HG03469 (cell line): ENCODE measurements around the gene NADK.

Source experiments
- ATAC-seq: cut with Tn5 transposase; IDR thresholded peaks from one replicate; pipeline ENCODE4 v1.9.1; 2021; ENCODE audit warnings: mild to moderate bottlenecking, moderate library complexity, moderate number of reproducible peaks; ENCODE audit not compliant: unreplicated experiment

NADK gene

DNA sequence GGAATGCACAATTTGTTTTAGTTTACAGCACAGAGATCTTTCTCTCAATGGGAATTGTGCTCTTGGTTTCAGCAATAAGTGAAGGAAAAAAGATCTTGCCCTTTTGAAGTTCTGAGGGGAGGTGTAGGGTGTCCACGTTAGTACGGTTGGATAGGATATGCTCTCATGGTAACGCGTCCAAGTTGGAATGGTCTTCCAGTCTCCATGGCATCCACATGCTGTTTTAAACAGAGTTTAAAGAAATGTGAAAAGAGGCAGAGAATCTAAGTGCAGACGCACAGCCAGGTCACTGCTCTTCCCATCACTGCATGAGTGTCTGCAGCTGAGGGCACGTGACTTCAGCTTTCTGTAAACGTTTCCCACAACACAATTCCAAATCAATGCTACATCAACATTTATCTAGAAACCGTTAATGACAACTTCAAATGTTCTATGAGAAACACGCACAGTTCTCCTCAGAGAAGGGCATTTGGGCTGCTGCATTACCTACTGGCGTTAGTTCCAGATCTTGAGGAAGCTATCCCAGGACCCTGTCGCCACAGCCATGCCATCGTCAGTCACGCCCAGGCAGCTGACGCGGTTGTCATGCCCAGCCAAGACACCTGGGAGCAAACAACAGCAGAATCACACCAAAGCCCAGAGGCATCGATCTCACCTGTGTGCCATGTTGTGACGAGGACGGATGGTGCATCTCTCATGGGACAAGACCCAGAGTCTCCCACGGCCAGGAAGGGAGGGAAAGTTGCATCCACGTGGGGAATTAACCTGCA is 8.8 kb upstream of the NADK start:
- ATAC-seq, result no peak

DNA sequence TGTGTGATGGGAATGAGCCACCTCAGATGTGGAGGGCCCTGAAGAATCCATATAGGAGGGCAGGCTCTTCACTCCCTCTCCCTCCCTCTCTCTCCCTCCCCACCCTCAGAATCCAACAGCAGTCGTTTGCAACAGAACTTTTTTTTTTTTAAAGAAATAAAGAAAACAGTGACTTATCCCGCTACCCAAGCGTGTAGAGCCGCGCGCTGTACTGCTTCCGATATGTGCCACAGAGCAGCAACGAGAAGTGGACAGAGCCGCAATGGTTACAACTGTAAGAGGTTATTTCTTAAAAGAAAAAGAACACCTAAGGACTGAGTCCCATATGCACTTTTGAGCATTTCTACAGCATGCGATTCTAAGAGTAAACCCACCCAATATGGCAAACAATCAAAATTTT is 7.4 kb upstream of the NADK start:
- ATAC-seq, result no peak

DNA sequence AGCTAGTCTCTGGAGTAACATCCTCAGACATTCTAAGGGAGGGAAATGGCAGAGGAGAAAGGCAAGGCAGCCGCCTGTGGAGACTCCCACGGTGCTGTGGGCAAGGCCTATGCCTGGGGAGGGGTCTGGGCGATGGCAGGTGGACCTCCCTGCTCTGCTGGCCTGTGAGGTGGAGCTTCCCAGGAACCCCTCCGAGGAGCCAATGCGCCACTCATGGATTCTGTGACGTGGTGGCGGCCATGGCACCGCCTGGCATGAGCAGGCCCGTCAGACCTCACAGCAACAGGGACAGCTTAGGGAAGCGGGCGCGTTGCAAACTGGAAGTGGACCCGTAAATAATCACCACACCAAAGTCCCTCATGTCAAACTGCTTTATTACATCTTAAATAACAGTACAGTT is 6.7 kb upstream of the NADK start:
- no peak for ATAC-seq

DNA sequence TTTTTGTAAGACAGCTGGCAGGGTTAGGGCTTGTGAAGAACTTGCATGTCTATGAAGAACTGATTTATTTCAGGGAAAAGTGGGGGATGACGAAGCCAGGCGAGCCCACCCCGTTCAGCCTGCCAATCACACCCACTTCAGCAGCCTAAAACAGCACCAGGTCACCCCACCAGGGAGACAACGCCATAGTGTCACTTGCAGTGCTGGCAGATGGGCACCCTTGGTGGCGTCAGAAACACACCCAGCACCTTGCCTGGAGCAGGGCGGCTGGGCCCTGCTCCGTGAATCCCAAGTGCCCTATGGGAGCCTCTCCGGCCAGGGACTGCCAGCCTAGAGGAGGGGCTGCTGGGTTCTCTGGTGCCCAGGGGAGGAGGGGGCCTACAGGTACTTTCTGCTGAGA is 5.0 kb upstream of the NADK start:
- no peak for ATAC-seq

DNA sequence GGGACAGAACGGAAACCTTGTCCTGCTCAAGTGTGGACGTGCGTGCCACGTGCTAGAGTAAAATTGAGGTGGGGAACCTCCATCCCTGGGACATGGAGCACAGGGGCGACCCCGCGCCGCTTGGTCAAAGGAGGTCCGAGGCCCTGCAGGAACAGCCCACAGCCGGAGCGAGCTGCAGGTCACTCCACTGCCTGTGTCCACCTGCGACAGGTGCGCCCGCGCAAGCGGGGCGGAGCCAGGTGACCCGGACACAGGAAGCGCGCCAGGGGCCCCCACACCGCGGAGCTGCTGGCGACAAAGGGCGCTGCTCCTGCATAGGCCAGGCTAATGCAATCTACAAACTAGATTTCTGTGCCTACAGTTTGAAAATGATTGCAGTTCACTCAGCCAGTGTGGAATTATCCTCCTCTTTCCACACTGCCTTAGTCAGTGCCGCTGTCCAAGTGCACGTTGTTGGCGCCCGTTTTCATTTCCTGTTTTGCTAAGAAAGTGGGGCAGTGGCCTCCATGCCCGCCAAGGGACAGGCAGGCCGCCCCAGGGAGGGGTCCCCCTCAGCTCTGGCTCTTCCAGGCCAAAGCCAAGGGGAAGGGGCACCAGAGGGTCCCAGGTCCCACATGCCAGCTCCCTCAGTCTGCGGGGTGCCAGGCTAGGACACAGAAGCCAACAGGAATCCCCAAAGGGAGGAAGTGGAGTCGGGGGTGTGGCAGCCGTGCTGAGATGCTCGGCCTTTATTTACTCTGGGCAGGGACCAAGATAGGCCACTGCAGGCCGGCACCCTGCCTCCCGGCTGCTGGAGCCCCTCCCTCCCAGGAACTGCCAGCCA is 4.3 kb upstream of the NADK start:
- ATAC-seq, result no peak

DNA sequence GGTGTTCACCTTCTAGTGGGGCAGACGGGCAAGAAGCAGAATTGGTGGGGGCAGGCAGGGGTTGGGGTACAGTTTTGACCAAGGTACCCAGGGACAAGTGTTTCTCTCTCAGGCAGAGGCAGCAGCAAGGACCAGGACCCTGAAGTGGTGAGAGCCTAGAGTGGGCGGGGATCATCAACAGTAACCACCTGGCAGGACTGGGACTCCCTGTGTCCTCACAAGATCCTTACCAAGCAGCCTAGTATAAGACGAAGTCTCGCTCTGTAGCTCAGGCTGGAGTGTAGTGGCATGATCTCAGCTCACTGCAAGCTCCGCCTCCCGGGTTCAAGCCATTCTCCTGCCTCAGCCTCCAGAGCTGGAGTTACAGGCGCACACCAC is 3.2 kb upstream of the NADK start:
- ATAC-seq, result no peak

DNA sequence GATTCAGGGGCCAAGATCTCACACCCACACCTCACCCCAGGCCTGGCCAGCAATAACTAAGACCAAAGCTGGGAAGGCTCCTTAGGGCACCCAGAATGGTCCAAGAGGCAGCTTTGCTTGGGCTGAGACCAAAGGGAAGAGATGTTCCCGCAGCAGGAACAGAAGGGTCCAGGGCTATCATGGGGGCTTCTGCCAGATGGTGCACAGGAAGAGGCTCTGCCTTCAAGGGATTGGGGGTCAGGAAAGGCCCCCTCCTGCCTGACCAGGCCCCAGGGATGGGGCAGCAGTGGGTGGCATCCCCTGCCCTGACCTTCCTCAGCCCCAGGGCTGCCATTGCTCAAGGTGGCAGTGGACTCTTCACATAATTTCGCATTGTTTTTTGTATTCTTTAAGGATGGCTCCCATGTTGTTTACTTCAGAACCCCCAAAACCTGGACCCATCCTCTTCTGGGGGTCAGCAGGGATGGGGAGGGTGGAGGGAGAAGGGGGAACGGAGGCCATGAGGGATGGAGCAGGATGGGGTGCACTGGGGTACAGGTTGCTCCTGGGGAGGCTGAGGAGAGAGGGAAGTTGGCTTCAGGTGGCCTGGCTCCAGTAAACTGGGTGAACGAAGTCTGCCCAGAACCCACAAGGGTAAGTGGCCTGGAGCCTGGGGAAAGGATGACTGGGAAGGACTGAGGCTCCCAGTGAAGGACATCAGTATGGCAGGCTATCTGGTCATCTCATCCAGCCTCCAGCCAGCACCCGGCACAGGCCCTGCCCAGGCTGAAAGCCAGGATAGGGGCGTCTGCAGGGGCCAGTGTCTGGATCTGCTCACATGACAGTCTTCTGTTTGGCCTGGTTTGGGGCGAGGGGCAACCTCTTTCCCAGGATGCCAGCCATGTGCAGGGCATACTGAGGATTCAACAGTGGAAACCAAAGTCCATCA is 2.6 kb upstream of the NADK start:
- ATAC-seq, result no peak

DNA sequence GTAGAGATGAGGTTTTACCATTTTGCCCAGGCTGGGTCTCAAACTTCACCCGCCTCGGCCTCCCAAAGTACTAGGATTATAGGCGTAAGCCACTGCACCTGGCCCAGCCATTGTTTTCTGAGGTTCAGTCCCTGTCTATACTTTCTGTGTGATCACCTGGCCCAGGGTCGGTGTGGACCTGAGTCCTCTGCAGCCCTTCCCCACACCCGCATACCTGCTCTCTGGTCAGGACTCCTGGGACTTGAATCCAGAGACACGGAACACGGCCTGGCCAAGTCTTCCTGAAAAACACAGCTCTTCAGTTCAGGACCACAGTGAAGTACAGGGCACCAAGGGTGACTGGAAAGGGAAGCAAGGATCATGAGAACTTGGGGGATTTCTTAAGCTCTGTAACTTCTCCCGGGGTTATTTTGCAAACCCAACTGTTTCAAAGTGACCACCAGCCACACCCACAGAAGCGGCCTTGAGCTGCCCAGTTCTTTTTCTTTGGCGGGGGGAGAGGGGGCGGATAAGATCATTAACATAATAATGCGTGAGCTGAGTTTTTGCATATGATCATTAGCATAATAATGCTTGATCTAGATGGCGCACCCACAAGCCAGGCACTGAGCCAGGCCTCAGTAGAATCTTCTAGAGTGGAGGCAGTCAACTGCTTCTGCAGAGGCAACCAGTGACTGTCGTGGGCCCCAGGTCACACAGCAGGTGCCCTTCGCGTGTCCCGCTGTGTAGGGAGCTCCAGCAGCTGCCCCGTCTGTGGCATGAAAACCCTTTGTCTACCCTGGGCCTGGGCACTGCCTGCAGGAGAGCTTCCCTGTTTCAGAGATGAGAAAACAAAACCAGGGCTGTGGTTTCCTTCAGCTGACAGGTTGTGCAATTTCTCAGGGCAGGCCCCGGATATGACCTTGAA is 1.7 kb upstream of the NADK start:
- ATAC-seq, result no peak

DNA sequence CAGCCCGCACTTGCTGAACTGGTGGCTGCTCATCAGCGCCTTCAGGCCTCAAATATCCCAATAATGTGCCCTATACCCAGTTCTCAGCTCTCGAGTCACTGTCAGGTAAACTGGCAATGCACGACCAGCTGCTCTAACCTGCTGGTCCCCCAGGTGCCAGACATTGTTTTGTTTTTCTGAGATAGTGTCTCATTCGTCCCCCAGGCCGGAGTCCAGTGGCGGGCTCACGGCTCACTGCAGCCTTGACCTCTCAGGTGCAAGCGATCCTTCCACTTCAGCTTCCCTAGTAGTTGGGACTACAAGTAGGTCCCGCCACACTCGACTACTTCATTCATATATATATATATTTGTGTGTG is 1.0 kb upstream of the NADK start:
- no peak for ATAC-seq

DNA sequence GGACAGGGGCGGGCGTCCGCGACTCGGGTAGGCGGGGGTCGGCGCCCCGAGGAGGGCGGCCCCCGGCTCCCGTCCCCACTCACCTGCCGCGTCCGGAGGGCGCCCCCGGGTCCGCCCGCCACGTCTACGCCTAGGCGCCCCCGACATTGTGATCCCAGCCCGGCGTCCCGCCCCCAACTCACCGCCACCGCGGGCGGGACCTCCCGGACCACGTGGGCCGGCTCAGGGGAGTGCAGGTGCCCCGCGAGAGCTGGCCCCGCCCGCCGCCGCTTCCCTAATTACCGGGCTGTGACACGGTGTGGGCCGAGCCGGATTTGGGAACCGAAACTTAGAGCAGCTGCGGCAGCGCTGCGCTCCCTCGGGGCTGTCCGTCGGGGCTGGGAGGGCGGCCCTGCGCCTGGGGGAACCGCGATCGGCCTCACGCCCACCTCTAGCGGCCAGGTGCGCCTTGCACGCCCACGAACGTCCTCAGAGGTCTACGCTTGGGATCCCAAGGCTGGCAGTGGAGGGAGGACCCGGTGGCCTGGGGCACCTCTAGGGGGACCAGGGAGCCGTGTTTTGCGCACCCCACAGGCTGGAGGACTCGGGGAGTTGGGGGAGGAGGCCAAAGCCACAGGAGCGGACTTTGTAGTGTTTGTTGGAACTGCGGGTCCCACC is 521 bp upstream of the NADK start:
- peak; percentile 44 for ATAC-seq

DNA sequence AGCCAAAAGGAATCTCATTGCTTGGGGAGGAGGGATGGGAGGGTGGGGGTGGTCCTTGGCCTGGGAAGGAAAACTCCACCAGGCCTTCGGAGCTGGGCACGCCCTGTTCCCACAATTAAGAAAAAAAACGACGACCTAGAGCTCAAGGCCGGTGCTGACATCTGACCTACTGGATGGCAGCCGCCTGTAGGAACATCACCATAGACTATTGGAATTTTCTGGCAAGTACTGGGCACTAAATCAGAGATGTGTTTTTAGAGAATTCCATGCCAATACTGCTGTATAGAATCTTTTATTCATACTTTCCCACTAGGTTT is 729 bp downstream of the NADK start:
- ATAC-seq, result no peak

DNA sequence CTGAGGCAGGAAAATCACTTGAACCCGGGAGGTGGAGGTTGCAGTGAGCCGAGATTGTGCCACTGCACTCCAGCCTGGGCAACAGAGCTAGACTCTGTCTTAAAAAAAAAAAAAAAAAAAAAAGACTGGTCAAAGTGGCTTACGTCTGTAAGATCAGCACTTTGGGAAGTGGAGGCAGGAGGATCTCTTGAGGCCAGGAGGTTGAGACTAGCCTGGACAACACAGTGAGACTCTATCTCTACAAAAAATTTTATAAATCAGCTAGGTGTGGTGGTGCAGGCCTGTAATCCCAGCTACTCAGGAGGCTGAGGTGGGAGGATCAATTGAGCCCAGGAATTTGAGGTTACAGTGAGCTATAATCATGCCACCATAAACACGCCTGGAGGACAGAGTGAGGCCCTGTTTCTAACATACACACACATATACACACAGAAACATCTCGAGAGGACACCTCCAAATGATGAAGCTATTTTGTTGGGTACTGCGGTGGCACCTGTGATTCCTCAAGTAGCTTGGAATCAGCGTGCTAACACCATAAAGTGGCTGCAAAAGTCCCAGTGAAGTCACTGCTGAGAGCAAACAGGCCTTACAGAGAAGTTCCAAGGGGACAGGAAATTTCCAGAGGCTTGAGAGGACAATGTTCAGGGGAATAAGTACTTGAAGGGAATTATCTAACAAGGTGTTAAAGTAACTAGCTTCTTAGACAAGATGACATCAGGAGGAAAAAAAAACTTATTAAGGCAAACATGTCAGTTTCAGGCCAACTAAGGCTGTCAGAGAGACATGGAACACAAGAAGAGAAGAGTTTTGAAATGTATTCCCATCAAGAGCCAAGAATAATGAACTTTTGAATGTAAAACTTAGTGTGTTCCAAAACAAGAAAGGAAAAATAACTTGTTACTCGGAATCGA is 1.3 kb downstream of the NADK start:
- no peak for ATAC-seq

DNA sequence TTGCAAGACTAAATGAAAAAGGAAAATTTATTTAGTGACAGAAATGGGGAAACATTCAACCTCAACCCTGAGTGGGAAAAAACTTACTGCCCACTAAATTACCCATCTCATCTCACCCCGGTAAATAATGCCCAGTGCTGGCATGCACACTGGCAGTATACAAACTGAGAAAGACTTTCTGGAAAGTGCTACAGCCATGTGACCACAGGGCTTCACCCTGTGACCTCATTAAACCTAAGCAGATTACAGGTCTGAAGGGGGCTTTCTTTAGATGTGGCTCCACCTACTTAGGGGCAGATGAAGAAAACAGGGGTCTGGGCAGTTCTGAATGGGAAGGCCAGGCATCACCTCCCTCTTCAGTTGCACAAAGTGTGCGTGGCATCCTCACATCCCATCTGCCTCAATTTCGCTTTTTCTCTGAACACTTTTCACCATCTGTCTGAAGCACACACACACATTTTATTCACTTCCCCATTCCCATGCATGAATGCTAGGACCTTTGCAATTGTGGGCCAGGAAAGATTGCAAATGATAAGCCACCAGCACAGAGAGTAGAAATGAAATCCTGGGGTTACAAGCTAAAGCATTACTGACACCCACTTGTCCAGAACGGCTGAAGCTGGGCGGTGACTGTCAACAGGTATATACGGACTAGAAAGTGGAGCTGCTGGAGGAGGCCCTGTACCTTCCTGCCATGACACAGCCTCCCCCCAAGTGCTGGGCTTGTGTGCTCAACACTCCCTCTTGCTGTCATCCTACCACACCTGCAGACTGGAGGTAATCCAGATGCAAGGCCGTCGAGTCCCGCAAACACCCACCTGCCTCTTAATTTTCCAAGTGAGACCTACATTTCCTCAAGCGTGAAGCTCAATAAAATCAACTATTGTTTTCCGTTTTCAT is 2.7 kb downstream of the NADK start:
- no peak for ATAC-seq

DNA sequence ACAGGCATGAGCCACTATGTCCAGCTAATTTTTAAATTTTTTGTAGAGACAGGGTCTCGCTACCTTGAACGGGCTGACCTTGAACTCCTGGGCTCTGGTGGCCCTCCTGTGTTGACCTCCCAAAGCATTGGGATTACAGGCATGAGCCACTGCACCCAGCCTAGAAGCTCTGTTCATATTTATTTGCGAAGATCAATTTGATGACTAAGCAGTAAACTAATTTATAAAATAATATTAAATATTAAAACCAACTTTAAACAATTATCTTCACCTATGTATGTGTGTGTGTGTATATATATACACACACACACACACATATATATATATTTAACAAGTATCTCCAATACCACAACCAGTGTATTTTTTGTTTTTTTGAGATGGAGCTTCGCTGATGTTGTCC is 4.4 kb downstream of the NADK start:
- ATAC-seq, result no peak

DNA sequence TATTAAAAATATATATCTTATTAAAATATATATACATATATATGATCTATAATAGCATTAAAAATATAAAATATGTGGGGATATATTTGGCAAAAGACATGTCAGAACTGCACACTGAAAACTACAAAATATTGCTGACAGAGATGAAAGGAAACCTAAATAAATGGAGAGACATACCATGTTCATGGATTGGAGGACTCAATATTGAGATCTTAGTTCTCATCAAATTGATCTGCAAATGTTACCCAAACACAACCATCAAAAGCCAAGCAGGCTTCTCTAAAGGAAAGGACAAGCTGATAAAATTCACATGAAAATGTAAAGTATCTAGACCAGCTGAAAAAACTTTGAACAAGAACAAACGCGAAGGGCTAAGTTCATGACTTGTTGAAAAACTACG is 7.2 kb downstream of the NADK start:
- no peak for ATAC-seq

DNA sequence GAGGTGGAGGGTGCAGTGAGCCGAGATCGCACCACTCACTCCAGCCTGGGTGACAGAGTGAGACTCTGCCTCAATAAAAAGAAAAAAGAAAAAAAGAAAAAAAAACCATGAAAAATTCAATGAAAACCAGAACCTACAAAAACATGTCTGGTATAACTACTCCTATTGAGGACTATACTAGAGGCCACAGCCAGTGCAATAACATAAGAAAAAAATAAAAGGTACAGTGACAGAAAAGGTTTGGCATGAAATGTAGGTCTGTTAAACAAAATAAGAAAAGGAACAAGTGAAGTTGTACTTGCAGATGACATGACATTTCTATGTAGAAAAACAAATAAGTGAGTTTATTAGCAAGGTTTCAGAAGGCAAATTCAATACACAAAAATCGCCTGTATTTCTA is 8.2 kb downstream of the NADK start:
- ATAC-seq, result no peak

DNA sequence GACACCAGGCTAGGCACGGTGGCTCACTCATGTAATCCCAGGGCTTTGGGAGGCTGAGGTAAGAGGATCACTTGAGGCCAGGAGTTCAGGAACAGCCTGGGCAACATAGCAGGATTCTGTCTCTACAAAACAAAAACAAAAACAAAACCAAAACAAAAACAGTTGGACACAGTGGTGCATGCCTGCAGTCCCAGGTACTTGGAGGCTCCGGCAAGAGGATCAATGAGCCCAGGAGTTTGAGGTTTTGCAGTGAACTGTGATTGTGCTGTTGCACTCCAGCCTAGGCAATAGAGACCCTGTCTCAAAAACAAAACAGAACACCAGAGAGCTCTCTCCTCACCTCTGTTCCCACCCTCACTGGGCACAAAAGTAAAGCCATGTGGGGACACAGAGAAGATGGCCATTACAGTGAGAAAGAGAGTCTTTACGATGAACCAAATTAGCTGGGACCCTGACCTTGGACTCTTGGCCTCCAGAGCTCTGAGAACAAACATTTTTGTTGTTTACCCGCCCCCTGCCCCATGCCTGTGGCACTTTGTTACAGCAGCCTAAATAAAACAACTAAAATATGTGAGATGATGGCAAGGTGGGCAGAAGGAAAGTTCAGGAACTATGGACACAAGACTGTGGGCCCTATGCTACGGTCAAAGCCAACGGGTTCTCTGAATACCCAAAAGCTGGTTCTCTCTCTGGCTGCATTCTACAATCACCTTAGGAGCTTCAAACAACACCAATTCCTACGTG is 9.8 kb downstream of the NADK start:
- ATAC-seq, result no peak
